NCI-H774 (cell line): ENCODE measurements around the gene LBX1.

Experiments used
- DNase-seq: peaks from one replicate; lab custom pipeline; 2025; lab: John Stamatoyannopoulos, UW

LBX1 gene

GRCh38 chr10:101224910-101225823, 4.1 kb downstream of the LBX1 start:
- no peak for DNase-seq

GRCh38 chr10:101224060-101224909, 5.0 kb downstream of the LBX1 start:
- no peak for DNase-seq

GRCh38 chr10:101223274-101224059, 5.8 kb downstream of the LBX1 start:
- DNase-seq: no peak

- DNase-seq: no peak
These were observed 6.5 kb downstream of the LBX1 start for GRCh38 chr10:101222683-101223273.

- no peak for DNase-seq
These were observed 7.2 kb downstream of the LBX1 start for GRCh38 chr10:101221963-101222531.

GRCh38 chr10:101221549-101221948, 7.7 kb downstream of the LBX1 start:
- no peak for DNase-seq

GRCh38 chr10:101219946-101220451, 9.3 kb downstream of the LBX1 start:
- DNase-seq: no peak

GRCh38 chr10:101219139-101219945, 9.9 kb downstream of the LBX1 start:
- DNase-seq: no peak

GRCh38 chr10:101218351-101219138, 10.7 kb downstream of the LBX1 start:
- DNase-seq: no peak

- DNase-seq: no peak
These were observed 11.6 kb downstream of the LBX1 start for GRCh38 chr10:101217450-101218281.

- DNase-seq: no peak
These were observed 12.2 kb downstream of the LBX1 start for GRCh38 chr10:101217044-101217425.

GRCh38 chr10:101216207-101217043, 12.8 kb downstream of the LBX1 start:
- no peak for DNase-seq

GRCh38 chr10:101215397-101216206, 13.7 kb downstream of the LBX1 start:
- no peak for DNase-seq

- DNase-seq: peak; percentile 26
These were observed 14.5 kb downstream of the LBX1 start for GRCh38 chr10:101214446-101215396.

GRCh38 chr10:101208543-101208942, 20.7 kb downstream of the LBX1 start:
- no peak for DNase-seq

GRCh38 chr10:101207026-101207425, 22.2 kb downstream of the LBX1 start:
- DNase-seq: no peak
